SJCRH30 (cell line): ENCODE measurements around the gene AP1S3. TPM values are rescaled to one million over a fixed set of nuclear protein-coding genes. Genes with fewer than 3 reads are reported as not detected.
"Not testable (repeated sequence)": the region's sequence is repeated elsewhere in the genome, so short reads cannot be mapped to it uniquely, and the experiment has no call there.

Source experiments
- DNase-seq, 2 experiments: peaks; one replicate each; pipeline ENCODE4 v3.0.0-alpha.2; 2015 to 2020
- H3K27ac ChIP-seq: fragments of 250-450 bp; sonication (Bioruptor Pico); 2 replicates; pipeline ENCODE4 v1.5.1; 2020; ENCODE audit warnings: mild to moderate bottlenecking, moderate library complexity
- H3K27me3 ChIP-seq: fragments of 250-450 bp; sonication (Bioruptor Pico); 2 replicates; pipeline ENCODE4 v1.5.1; 2020; ENCODE audit warnings: mild to moderate bottlenecking, moderate library complexity
- H3K36me3 ChIP-seq: fragments of 250-450 bp; sonication (Bioruptor Pico); 2 replicates; pipeline ENCODE4 v1.5.1; 2020; ENCODE audit warnings: mild to moderate bottlenecking, moderate library complexity
- H3K4me1 ChIP-seq: fragments of 250-450 bp; sonication (Bioruptor Pico); 2 replicates; pipeline ENCODE4 v1.5.1; 2020; ENCODE audit warnings: mild to moderate bottlenecking, moderate library complexity
- H3K4me3 ChIP-seq: fragments of 250-450 bp; sonication (Bioruptor Pico); 2 replicates; pipeline ENCODE4 v1.5.1; 2020; ENCODE audit warnings: mild to moderate bottlenecking, moderate library complexity
- H3K9me3 ChIP-seq: fragments of 250-450 bp; sonication (Bioruptor Pico); replicated peaks from 2 replicates; pipeline ENCODE4 v1.5.1; 2020; ENCODE audit warnings: mild to moderate bottlenecking, moderate library complexity
- total RNA-seq: library from RNA; depleted of rRNA; stranded (reverse); fragments of >200 nt; shearing (Covaris generic); gene quantifications from 2 replicates; pipeline ENCODE4 v1.2.3, GENCODE V29; 2014

The AP1S3 gene
- total RNA-seq, 1 experiment from 2014 or later = not detected

DNA sequence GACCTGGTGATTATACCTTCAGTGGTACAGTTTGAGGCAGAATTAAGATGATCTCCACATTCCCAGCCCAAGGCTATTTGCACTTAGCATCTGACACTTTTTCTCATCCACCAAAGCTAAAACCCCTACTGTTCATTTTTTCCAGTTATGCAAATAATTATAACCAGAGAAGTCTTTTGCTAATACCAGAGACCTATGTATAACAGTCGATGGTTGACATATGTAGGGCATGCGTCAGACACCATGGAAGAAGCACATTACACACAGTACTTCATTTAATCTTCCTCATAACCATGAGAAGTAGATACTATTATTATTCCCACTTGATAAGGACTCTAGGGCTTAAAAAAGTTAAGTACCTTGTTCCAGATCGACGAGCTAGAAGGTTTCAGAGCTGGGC lies 36.5 kb downstream of the AP1S3 start:
- Histone ChIP-seq H3K27ac (no peak overlapping the region), H3K4me1 (0 out of 2 replicates have a peak, but pooled peaks cover 2% of the 10 kb centered on the region), H3K36me3 (no peaks in the 10 kb centered on the region), H3K4me3 (no peak overlapping the region), H3K27me3 (no peaks in the 10 kb centered on the region), H3K9me3 (no peaks in the 10 kb centered on the region)
- DNase-seq = no peak

- Histone ChIP-seq H3K9me3 (no peaks in the 10 kb centered on the region), H3K27ac (no peak overlapping the region), H3K4me1 (0 out of 2 replicates have a peak, but pooled peaks cover 2% of the 10 kb centered on the region), H3K4me3 (no peak overlapping the region), H3K27me3 (no peaks in the 10 kb centered on the region), H3K36me3 (no peaks in the 10 kb centered on the region)
- peak in 1 of 2 experiments; percentile 46 for DNase-seq
These were observed 39.3 kb downstream of the AP1S3 start for GRCh38 chr2:223797811-223798721.

DNA sequence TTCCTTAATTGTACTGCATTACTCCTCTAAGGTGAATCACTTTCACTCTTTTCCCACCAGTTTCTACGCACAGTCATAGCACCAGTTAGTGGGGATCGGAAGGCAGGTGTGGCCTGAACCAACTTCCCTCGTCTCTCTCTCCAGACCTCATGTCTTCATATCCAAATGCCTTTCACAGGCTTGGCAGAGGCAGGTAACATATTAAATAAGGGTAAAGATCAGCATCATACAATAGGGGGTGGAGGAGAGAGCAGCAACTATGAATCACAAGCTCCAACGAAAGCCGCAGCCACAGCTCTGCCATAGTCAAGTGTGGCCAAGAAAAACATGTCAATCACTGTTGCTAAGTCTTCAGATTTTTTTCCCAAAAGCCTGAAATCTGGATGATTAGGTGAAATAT lies 40.3 kb downstream of the AP1S3 start:
- Histone ChIP-seq H3K27ac (no peak overlapping the region), H3K36me3 (no peaks in the 10 kb centered on the region), H3K9me3 (peaks cover 2% of the 10 kb centered on the region; the same call in 1 of the 2 replicates), H3K4me1 (0 out of 2 replicates have a peak, but pooled peaks cover 2% of the 10 kb centered on the region), H3K27me3 (no peaks in the 10 kb centered on the region), H3K4me3 (no peak overlapping the region)
- DNase-seq = no peak

DNA sequence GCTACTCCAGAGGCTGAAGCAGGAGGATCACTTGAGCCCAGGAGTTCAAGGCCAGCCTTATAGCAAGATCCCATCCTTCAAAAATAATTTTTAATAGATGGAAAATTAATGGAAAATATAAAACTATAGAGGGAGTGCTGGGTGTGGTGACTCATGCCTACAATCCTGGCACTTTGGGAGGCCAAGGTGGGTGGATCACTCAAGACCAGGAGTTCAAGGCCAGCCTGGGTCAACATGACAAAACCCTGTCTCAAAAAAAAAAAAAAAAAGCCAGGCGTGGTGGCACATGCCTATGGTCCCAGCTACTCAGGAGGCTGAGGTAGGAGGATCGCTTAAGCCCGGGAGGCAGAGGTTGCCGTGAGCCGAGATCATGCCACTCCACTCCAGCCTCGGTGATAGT lies 48.0 kb downstream of the AP1S3 start:
- no peaks in the 10 kb centered on the region for H3K36me3 ChIP-seq
- no peak overlapping the region for H3K27ac ChIP-seq
- no peaks in the 10 kb centered on the region for H3K4me1 ChIP-seq
- DNase-seq = no peak
- H3K9me3 ChIP-seq = peaks cover 4% of the 10 kb centered on the region; the same call in 1 of the 2 replicates
- no peaks in the 10 kb centered on the region for H3K27me3 ChIP-seq
- no peak overlapping the region for H3K4me3 ChIP-seq

DNA sequence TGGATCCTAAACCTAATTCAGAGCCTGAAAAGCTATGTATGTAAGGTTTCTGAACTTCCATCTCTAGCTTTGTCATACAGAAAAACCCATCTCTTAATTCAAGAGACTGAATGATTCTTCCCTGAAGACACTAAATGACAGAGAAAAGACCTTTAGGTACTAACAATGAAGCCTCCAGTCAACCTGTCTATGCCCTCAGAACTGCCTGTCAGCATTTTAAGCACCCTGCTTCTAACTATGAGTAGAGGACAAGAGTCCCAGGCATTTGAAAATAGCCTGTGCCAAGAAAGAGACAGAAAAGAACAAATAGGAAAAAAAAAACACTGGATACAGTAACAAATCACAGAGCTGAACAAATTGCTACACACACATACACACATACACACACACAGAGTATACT lies 48.6 kb downstream of the AP1S3 start:
- peaks cover 4% of the 10 kb centered on the region; the same call in 1 of the 2 replicates for H3K9me3 ChIP-seq
- no peak overlapping the region for H3K27ac ChIP-seq
- H3K4me1 ChIP-seq = no peaks in the 10 kb centered on the region
- H3K27me3 ChIP-seq = no peaks in the 10 kb centered on the region
- H3K36me3 ChIP-seq = no peaks in the 10 kb centered on the region
- DNase-seq = no peak
- no peak overlapping the region for H3K4me3 ChIP-seq

- H3K4me1 ChIP-seq, H3K4me3 ChIP-seq, H3K27ac ChIP-seq, H3K36me3 ChIP-seq, H3K27me3 ChIP-seq, H3K9me3 ChIP-seq, DNase-seq: not testable (repeated sequence)
These were observed 49.3 kb downstream of the AP1S3 start for GRCh38 chr2:223788106-223788505.

DNA sequence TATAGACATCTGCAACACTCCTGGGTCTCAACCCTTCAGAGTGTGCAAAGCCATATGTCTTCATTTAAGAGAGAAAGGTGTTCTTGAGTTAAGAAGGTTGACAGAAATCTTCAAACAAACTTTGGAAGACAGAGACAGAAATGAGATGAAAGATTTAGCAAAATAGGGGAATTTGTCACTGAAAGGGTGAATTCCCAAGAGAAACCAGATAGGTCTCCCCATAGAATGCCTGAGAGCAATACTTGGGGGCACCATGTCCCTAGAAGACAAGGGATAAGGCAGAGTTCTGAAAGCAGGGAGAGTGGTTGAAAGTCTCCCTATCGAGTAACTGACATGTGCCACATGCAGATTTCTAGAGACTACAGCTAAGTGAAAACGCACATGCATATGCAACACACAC lies 50.0 kb downstream of the AP1S3 start:
- no peaks in the 10 kb centered on the region for H3K36me3 ChIP-seq
- no peak for DNase-seq

GRCh38 chr2:223786943-223787342 lies 50.4 kb downstream of the AP1S3 start:
- DNase-seq = no peak
- Histone ChIP-seq H3K9me3 (peaks cover under 1% of the 10 kb centered on the region; the same call in 1 of the 2 replicates), H3K4me1 (no peaks in the 10 kb centered on the region), H3K27ac (no peak overlapping the region), H3K36me3 (no peaks in the 10 kb centered on the region), H3K4me3 (no peak overlapping the region), H3K27me3 (no peaks in the 10 kb centered on the region)

More for the DNA sequence above, 50.0 kb downstream of the AP1S3 start:
- no peaks in the 10 kb centered on the region for H3K4me1 ChIP-seq
- H3K27ac ChIP-seq = no peak overlapping the region
- peaks cover 4% of the 10 kb centered on the region; the same call in 1 of the 2 replicates for H3K9me3 ChIP-seq
- H3K27me3 ChIP-seq = no peaks in the 10 kb centered on the region
- no peak overlapping the region for H3K4me3 ChIP-seq

DNA sequence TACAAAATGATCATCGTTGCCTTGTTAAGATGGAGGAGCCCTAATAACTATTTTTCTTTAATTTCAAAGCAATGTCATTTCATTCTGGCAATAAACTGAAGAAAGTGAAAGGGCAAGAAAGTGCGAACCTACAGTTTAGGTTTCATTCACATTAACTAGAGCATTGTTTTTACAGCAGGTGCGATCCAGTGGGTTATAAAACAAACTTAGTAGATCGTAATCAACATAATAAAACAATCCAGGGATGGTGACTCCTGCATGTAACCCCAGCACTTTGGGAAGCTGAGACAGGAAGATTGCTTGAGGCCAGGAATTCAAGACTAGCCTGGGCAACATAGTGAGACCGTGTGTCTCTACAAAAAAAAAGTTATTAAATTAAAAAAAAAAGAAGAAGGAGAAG lies 51.1 kb downstream of the AP1S3 start:
- H3K27ac ChIP-seq = no peak overlapping the region

GRCh38 chr2:223784221-223784772 lies 53.1 kb downstream of the AP1S3 start:
- no peaks in the 10 kb centered on the region for H3K4me1 ChIP-seq
- DNase-seq = no peak
- H3K9me3 ChIP-seq = no peaks in the 10 kb centered on the region
- H3K27ac ChIP-seq = no peak overlapping the region
- no peaks in the 10 kb centered on the region for H3K27me3 ChIP-seq
- no peak overlapping the region for H3K4me3 ChIP-seq
- H3K36me3 ChIP-seq = no peaks in the 10 kb centered on the region

More for the DNA sequence above, 51.1 kb downstream of the AP1S3 start:
- H3K9me3 ChIP-seq = no peaks in the 10 kb centered on the region
- no peaks in the 10 kb centered on the region for H3K27me3 ChIP-seq
- no peak overlapping the region for H3K4me3 ChIP-seq
- no peak for DNase-seq
- no peaks in the 10 kb centered on the region for H3K36me3 ChIP-seq
- no peaks in the 10 kb centered on the region for H3K4me1 ChIP-seq

- H3K27me3 ChIP-seq = no peaks in the 10 kb centered on the region
These were observed 54.8 kb downstream of the AP1S3 start for GRCh38 chr2:223782629-223783028.

DNA sequence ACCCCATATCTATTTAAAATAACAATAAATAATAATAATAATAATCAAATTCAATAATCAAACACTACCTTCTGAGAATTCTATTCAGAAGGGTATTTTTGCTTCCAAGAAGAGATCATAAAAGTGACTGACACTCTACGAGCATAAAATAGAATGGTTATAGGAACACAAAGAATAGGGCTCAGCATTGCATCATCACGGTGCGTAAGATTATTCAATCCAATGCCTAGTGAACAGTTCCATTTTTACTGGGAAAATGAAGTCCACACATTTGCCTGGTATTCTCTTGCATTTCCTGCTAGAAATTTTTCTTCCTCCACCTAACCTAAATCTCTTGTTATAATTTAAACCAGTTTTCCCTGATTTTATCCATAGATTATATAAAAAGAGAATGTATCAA lies 55.8 kb downstream of the AP1S3 start:
- H3K9me3 ChIP-seq = no peaks in the 10 kb centered on the region
- DNase-seq = no peak
- no peak overlapping the region for H3K27ac ChIP-seq
- no peaks in the 10 kb centered on the region for H3K27me3 ChIP-seq
- no peaks in the 10 kb centered on the region for H3K36me3 ChIP-seq
- no peak overlapping the region for H3K4me3 ChIP-seq
- H3K4me1 ChIP-seq = no peaks in the 10 kb centered on the region

More at GRCh38 chr2:223782629-223783028, 54.8 kb downstream of the AP1S3 start:
- Histone ChIP-seq H3K9me3 (no peaks in the 10 kb centered on the region), H3K4me3 (no peak overlapping the region), H3K36me3 (no peaks in the 10 kb centered on the region), H3K27ac (no peak overlapping the region), H3K4me1 (no peaks in the 10 kb centered on the region)
- no peak for DNase-seq

- H3K4me1 ChIP-seq = no peaks in the 10 kb centered on the region
- H3K27me3 ChIP-seq = no peaks in the 10 kb centered on the region
- H3K27ac ChIP-seq = no peak overlapping the region
- H3K36me3 ChIP-seq = no peaks in the 10 kb centered on the region
- H3K9me3 ChIP-seq = no peaks in the 10 kb centered on the region
- H3K4me3 ChIP-seq = no peak overlapping the region
- DNase-seq = peak; percentile 40 to 75
These were observed 57.5 kb downstream of the AP1S3 start for GRCh38 chr2:223779877-223780276.

DNA sequence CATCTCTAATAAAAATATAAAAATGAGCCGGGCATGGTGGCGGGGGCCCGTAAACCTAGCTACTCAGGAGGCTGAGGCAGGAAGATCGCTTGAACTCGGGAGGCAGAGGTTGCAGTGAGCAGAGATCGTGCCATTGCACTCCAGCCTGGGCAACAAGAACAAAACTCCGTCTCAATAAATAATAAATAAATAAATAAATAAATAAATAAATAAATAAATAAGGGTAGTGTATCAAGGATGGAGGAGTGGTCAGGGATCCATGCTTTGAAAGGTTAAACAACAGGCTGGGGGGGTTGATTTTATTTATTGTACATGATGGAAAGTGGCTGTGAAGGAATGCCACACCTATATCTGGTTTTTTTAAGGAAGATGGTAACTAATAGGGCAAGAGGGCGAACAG lies 63.2 kb downstream of the AP1S3 start:
- H3K4me3 ChIP-seq = no peak overlapping the region
- H3K36me3 ChIP-seq = no peaks in the 10 kb centered on the region
- 0 out of 2 replicates have a peak, but pooled peaks cover 3% of the 10 kb centered on the region for H3K27me3 ChIP-seq
- no peak overlapping the region for H3K27ac ChIP-seq
- H3K9me3 ChIP-seq = no peaks in the 10 kb centered on the region
- no peaks in the 10 kb centered on the region for H3K4me1 ChIP-seq
- no peak for DNase-seq

GRCh38 chr2:223772363-223772762 lies 65.0 kb downstream of the AP1S3 start:
- H3K27ac ChIP-seq = no peak overlapping the region
- no peak overlapping the region for H3K4me3 ChIP-seq
- H3K4me1 ChIP-seq = no peaks in the 10 kb centered on the region
- DNase-seq = no peak
- H3K9me3 ChIP-seq = no peaks in the 10 kb centered on the region
- 0 out of 2 replicates have a peak, but pooled peaks cover 3% of the 10 kb centered on the region for H3K27me3 ChIP-seq
- no peaks in the 10 kb centered on the region for H3K36me3 ChIP-seq
